Measurements from ENCODE around the gene FXYD1. TPM values are rescaled to one million over a fixed set of nuclear protein-coding genes. Genes with fewer than 3 reads are reported as not detected.

FXYD1 gene
- total and polyA plus RNA-seq, 2 of the 8 experiments (the other 6 are each of a cell fraction or from before 2014, with no cell fraction given) = 1.6 to 8.1 TPM

GRCh38 chr19:35143818-35144217 lies 5.2 kb downstream of the FXYD1 start (continued):
- TF ChIP-seq CHD7 (IDR thresholded peaks at IDR 0.05; ENCODE audit: insufficient replicate concordance, low read length) = no peak
- TF ChIP-seq SUZ12 (IDR thresholded peaks at IDR 0.05; ENCODE audit: low read length) = no peak
- TF ChIP-seq GTF2F1 (IDR thresholded peaks at IDR 0.05; ENCODE audit: borderline replicate concordance, low read depth, low read length) = no peak
- TF ChIP-seq TAF1 (IDR thresholded peaks at IDR 0.05; ENCODE audit: low read depth, low read length) = no peak
- TF ChIP-seq SIRT6 (IDR thresholded peaks at IDR 0.05; ENCODE audit: low read length) = no peak

Measured in H1 (cell line).